HG03342 (cell line): Measurements from ENCODE around the gene BPTF.
A peak's percentile ranks its signal among the peaks of the same experiment; 100 is the strongest.
"Not testable (repeated sequence)": the region's sequence is repeated elsewhere in the genome, so short reads cannot be mapped to it uniquely, and the experiment has no call there.

Experiments
- ATAC-seq: cut with Tn5 transposase; IDR thresholded peaks from one replicate; pipeline ENCODE4 v1.9.1; 2021; ENCODE audit warnings: mild to moderate bottlenecking, moderate library complexity; ENCODE audit not compliant: unreplicated experiment

Gene BPTF

GRCh38 chr17:67824735-67825626 is at the start of gene BPTF:
TSS of gene BPTF (plus strand) at chr17:67825503. CDS start at chr17:67825725, 222 bp downstream.
- ATAC-seq: peak; percentile 78

GRCh38 chr17:67779098-67779672 is 46.1 kb upstream of the BPTF start:
- ATAC-seq: no peak

- ATAC-seq: no peak
Measured at GRCh38 chr17:67784364-67785121, 40.8 kb upstream of the BPTF start.

GRCh38 chr17:67785122-67785477 is 40.2 kb upstream of the BPTF start:
- ATAC-seq: no peak

- no peak for ATAC-seq
Measured at GRCh38 chr17:67785504-67785903, 39.8 kb upstream of the BPTF start.

- peak; percentile 81 for ATAC-seq
Measured at GRCh38 chr17:67800495-67800928, 24.8 kb upstream of the BPTF start.

- ATAC-seq: no peak
Measured at GRCh38 chr17:67801626-67802175, 23.6 kb upstream of the BPTF start.

GRCh38 chr17:67810464-67810863 is 14.8 kb upstream of the BPTF start:
- no peak for ATAC-seq

- ATAC-seq: not testable (repeated sequence)
Measured at GRCh38 chr17:67812380-67812779, 12.9 kb upstream of the BPTF start.

GRCh38 chr17:67813803-67814180 is 11.5 kb upstream of the BPTF start:
- ATAC-seq: no peak

- peak; percentile 60 for ATAC-seq
Measured at GRCh38 chr17:67818110-67819002, 6.9 kb upstream of the BPTF start.

- ATAC-seq: no peak
Measured at GRCh38 chr17:67819722-67820121, 5.6 kb upstream of the BPTF start.

GRCh38 chr17:67821871-67822367 is 3.4 kb upstream of the BPTF start:
- ATAC-seq: no peak

GRCh38 chr17:67825627-67826601 is 611 bp downstream of the BPTF start:
- peak; percentile 26 for ATAC-seq

GRCh38 chr17:67829331-67829730 is 4.0 kb downstream of the BPTF start:
- ATAC-seq: no peak

GRCh38 chr17:67830440-67830839 is 5.1 kb downstream of the BPTF start:
- no peak for ATAC-seq

- no peak for ATAC-seq
Measured at GRCh38 chr17:67831268-67831667, 6.0 kb downstream of the BPTF start.

GRCh38 chr17:67833134-67833533 is 7.8 kb downstream of the BPTF start:
- no peak for ATAC-seq
